Pancreas (tissue), 10 donors: ENCODE results near the gene RGS3. TPM values are rescaled to one million over a fixed set of nuclear protein-coding genes. Genes with fewer than 3 reads are reported as not detected.
A peak's percentile ranks its signal among the peaks of the same experiment; 100 is the strongest.

Source experiments
- ATAC-seq, 4 donors: fragments of 200-7000 bp; cut with Tn5 transposase; one replicate each; pipeline versions ENCODE4 v1.8.0 to v1.9.1; 2020; ENCODE audit warnings: mild to moderate bottlenecking in 4 of 4, moderate library complexity in 4 of 4
- DNase-seq, 6 donors: peaks; one replicate each; pipeline ENCODE4 v3.0.0-alpha.2; 2020
- FAIRE-seq: peaks from 2 replicates; lab custom pipeline; 2012; peaks lifted over from hg19 to GRCh38; lab: Jason Lieb, UNC
- H3K27ac ChIP-seq, 4 donors: fragments of 200-600 bp; sonication (generic); 1 replicate in 3 of 4; 2 replicates in 1 of 4; pipeline versions ENCODE4 v1.5.0 to v1.8.0; 2020
- H3K27me3 ChIP-seq, 4 donors: fragments of 200-600 bp; one replicate each; pipeline ENCODE4 v1.8.0; 2021
- H3K36me3 ChIP-seq, 3 donors: fragments of 200-600 bp; sonication (generic) in 1 of 3; one replicate each; pipeline versions ENCODE4 v1.5.0 to v1.8.0; 2020 to 2021
- H3K4me1 ChIP-seq, 3 donors: fragments of 200-600 bp; one replicate each; pipeline ENCODE4 v1.8.0; 2021
- H3K4me3 ChIP-seq, 4 donors: fragments of 200-600 bp; sonication (generic) in 2 of 4; one replicate each; pipeline versions ENCODE4 v1.5.0 to v1.8.0; 2020 to 2021
- H3K9me3 ChIP-seq, 4 donors: fragments of 200-600 bp; one replicate each; pipeline ENCODE4 v1.8.0; 2021
- CTCF ChIP-seq, 4 donors: fragments of 200-600 bp; sonication (generic) in 3 of 4; IDR thresholded peaks; one replicate each; pipeline versions ENCODE4 v1.5.0 to v1.8.0; 2021; ENCODE audit warnings: antibody characterized with exemption in 4 of 4
- WGBS, 2 donors: extraction: QIAGEN DNeasy Blood & Tissue Kit; methylation state at CpG; one replicate each; pipeline ENCODE4 v1.1.7; 2013; 5-methylcytosine and 5-hydroxymethylcytosine counted together
- intact Hi-C, 3 donors: fragments of 100-400 bp; cut with DNase I; formaldehyde crosslinking; loops; one replicate each; pipeline versions ENCODE4 v1.11.1 to v1.14.2; 2022
- polyA plus RNA-seq, 2 donors: library from polyadenylated mRNA; stranded (reverse); fragments of 200-250 nt; gene quantifications; one replicate each; pipeline ENCODE4 v1.2.3, GENCODE V29; 2013
- total RNA-seq, 6 donors: library from RNA; stranded (reverse); fragmentation: NEBNext Ultra II Directional in 4 of 6; extraction: Animal tissue kit (Norgen Biotek cat#: 25700) in 4 of 6; gene quantifications; one replicate each; pipeline versions ENCODE4 v1.2.1 to v1.2.4, GENCODE V29; 2021 to 2023
- donor health status: healthy with polysubstance abuse.
- donor health status: DM: no; HTN: no; CAD: no; lungs with moderate emphysema.
- donor health status: DM: no; HTN: no; CAD: no.
- donor health status: control.
- donor health status: control.
- donor health status: Bipolar disorder and iron deficiency.
- donor health status: DM: yes; HTN: yes; CAD: no.
- donor health status: DM: no; HTN: no; CAD: no.
- donor health status: DM: no; HTN: no; CAD: no.
- donor health status: DM: yes; HTN: yes; CAD: no.

The RGS3 gene
- total and polyA plus RNA-seq, 8 donors, result 18.3 to 55.3 (median 32.6) TPM

- WGBS, 2 donors, result 59 to 63% methylated on average over 6 of the region's 6 CpGs
- H3K27ac ChIP-seq, result peak overlapping the region in 3 of 4 donors; percentile 25 to 86 (median 72)
- DNase-seq (peak in 1 of 6 donors; percentile 21), FAIRE-seq (no peak), ATAC-seq (no peak)
- H3K27me3 ChIP-seq, result no peaks in the 10 kb centered on the region
- intact Hi-C loops, result loop anchor here in 1 of 3 donors (5.0 kb wide), 1 partner anchor 64 kb away; no protein-coding TSS in a partner anchor
- H3K36me3 ChIP-seq, result peaks cover 7 to 22% (median 10%) of the 10 kb centered on the region in 3 donors
- no peaks in the 10 kb centered on the region for H3K9me3 ChIP-seq
- TF ChIP-seq CTCF (IDR thresholded peaks at IDR 0.05), result no peak
- no peak overlapping the region for H3K4me3 ChIP-seq
- H3K4me1 ChIP-seq, result peaks cover 0 to 20% (median 15%) of the 10 kb centered on the region in 3 donors
These were observed 129.5 kb downstream of the RGS3 start for GRCh38 chr9:113592876-113593575.

GRCh38 chr9:113593682-113594281, 130.3 kb downstream of the RGS3 start:
- ATAC-seq (peak; percentile 89 to 93 (median 90)), FAIRE-seq (no peak), DNase-seq (peak; percentile 83 to 95 (median 94))
- Histone ChIP-seq H3K27me3 (no peaks in the 10 kb centered on the region), H3K27ac (peak overlapping the region; percentile 39 to 86 (median 68)), H3K4me1 (peaks cover 0 to 12% (median 7%) of the 10 kb centered on the region in 3 donors), H3K9me3 (no peaks in the 10 kb centered on the region), H3K4me3 (peak overlapping the region; percentile 31 to 52 (median 42)), H3K36me3 (peaks cover 7 to 24% (median 10%) of the 10 kb centered on the region in 3 donors)
- TF ChIP-seq CTCF (IDR thresholded peaks at IDR 0.05), result no peak
- 4 to 25% methylated on average over 15 of the region's 15 CpGs for WGBS, 2 donors
- intact Hi-C loops, result loop anchor here in 1 of 3 donors (5.0 kb wide), 1 partner anchor 64 kb away; no protein-coding TSS in a partner anchor

- H3K4me1 ChIP-seq, result peaks cover 0 to 3% (median 0%) of the 10 kb centered on the region in 3 donors
These were observed 131.2 kb downstream of the RGS3 start for GRCh38 chr9:113594484-113595299.

More at GRCh38 chr9:113594484-113595299, 131.2 kb downstream of the RGS3 start:
- FAIRE-seq (no peak), DNase-seq (peak in 5 of 6 donors; percentile 62 to 74 (median 66)), ATAC-seq (peak; percentile 21 to 74 (median 57))
- TF ChIP-seq CTCF (IDR thresholded peaks at IDR 0.05), result no peak
- intact Hi-C loops, result loop anchor here in 1 of 3 donors (5.0 kb wide), 1 partner anchor 63 kb away; no protein-coding TSS in a partner anchor
- 11 to 41% methylated on average over 19 of the region's 19 CpGs for WGBS, 2 donors
- peak overlapping the region; percentile 39 to 86 (median 68) for H3K27ac ChIP-seq
- H3K4me3 ChIP-seq, result peak overlapping the region; percentile 31 to 52 (median 42)
- no peaks in the 10 kb centered on the region for H3K9me3 ChIP-seq
- no peaks in the 10 kb centered on the region for H3K27me3 ChIP-seq
- peaks cover 7 to 24% (median 10%) of the 10 kb centered on the region in 3 donors for H3K36me3 ChIP-seq
